GM18951 (cell line): ENCODE data around the gene COL23A1.

Experiments
- POLR2A ChIP-seq: IDR thresholded peaks from 4 replicates; pipeline ENCODE4 v1.6.1; 2011; ENCODE audit warnings: mild to moderate bottlenecking; ENCODE audit not compliant: insufficient read length, insufficient read depth; ENCODE audit errors: extremely low read depth
- in situ Hi-C: fragments of 300-500 bp; cut with MboI; formaldehyde crosslinking; loops from one replicate; pipeline ENCODE4 v1.12.0; 2022; ENCODE audit warnings: low sequenced_read_pairs, mixed read lengths, inconsistent platforms; ENCODE audit not compliant: unreplicated experiment

The COL23A1 gene

GRCh38 chr5:178423901-178424809 lies 166.0 kb downstream of the COL23A1 start:
- TF ChIP-seq POLR2A, result no peak
- in situ Hi-C loops, result no loop called here

GRCh38 chr5:178423431-178423830 lies 166.8 kb downstream of the COL23A1 start:
- no peak for TF ChIP-seq POLR2A
- in situ Hi-C loops, result no loop called here

DNA sequence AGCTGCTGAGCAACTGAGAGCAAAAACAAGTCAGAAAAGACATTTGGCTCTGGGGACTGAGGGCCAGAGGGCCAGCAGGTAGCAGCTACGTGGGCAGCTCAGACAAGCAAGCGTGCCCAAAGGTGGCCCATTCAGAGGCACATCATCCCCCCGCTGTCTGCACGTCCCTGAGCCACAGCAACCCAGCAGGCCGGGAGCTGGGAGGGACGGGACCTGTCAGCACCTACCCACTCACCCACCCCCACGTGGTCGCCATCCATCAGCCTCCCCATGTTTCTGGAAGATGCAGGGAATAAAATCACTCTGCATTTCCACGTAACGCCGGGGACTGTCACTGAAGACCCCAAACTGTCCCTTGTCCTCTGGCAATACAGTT lies 167.8 kb downstream of the COL23A1 start:
- no peak for TF ChIP-seq POLR2A
- in situ Hi-C loops, result no loop called here

DNA sequence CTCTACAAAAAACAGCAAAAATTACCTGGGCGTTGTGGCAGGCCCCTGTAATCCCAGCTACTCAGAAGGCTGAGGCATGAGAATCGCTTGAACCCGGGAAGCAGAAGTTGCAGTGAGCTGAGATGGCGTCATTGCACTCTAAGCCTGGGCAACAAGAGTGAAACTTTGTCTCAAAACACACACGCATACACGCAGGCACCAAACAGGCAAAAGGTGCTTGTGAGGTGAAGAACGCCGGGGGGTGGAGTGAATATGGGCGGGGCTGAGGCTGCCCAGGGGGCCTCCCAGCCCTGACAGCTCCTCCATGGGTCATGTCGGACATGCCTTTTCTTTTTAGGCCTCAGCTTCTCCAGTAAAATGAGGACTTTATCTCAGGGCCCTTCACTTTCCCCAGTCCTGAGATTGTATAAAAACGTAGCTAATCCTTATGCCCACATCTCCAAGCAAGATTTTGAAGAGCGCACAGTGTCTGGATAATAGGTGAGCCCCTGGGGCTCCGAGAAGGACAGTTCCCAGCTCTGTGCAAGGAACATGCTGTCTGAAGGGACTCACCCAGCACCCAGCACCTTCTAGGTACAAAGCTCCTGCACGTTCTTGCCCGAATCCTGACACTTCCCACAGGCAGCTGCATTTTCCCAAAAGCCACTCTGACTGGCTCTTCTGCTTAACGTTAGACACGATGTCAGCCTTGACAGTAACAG lies 168.3 kb downstream of the COL23A1 start:
- in situ Hi-C loops, result no loop called here
- TF ChIP-seq POLR2A, result no peak

DNA sequence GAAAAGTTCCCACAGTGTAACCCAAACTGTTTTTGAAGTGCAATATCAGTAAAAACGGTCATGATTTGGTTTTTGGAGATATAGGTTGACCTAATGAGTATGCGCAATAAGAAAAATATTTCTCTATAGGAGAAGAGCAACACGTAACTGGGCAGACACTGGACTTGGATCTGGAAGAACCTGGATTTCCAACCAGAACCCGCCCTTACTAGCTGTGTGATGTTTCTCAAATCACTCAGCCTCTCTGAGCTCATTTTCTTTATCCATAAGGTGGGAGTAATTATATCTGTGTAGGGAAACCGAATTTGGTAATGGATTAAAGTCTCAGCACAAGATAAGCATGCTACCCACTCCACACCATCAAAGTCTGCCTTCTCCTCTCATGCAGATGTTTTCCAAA lies 169.1 kb downstream of the COL23A1 start:
- no peak for TF ChIP-seq POLR2A
- in situ Hi-C loops, result no loop called here

- in situ Hi-C loops, result no loop called here
- TF ChIP-seq POLR2A, result no peak
Observed at GRCh38 chr5:178420354-178420781, 169.8 kb downstream of the COL23A1 start.

DNA sequence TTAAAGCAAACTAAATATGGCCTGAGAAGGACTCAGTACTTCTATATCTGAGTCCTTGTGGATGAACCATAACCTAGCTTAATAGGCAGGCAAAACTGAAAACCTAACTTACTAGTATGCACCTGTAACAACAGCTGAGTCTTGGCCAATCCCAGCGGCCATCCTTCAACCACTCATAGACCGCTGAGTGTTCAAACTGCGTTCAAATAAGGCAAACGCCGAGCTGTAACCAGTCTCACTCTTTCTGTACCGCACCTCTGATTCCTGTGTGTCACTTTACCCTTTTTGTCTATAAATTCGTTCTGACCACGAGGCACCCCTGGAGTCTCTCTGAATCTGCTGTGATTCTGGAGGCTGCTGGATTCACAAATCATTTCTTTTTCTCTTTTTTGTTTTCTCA lies 170.5 kb downstream of the COL23A1 start:
- in situ Hi-C loops, result no loop called here
- no peak for TF ChIP-seq POLR2A

DNA sequence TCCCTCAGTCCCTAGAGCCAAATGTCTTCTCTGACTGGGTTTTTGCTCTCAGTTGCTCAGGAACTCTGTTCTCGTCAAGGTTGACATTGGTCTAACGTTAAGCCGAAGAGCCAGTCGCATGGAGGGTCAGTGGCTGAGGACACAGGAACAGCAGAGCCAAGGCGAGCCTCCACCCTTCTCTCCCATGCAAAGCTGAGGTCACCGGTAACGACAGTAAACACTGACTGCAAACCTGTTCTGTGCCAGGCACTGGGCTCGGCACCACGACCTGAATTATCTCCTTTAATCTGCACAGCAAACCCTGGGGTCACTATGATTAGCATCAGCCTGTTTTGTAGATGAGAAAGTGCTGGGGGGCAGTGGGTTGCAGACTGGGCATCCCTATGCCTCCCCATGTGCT lies 171.0 kb downstream of the COL23A1 start:
- no peak for TF ChIP-seq POLR2A
- in situ Hi-C loops, result no loop called here

GRCh38 chr5:178418471-178419010 lies 171.7 kb downstream of the COL23A1 start:
- in situ Hi-C loops, result no loop called here
- no peak for TF ChIP-seq POLR2A

- in situ Hi-C loops, result no loop called here
Observed at GRCh38 chr5:178418031-178418430, 172.2 kb downstream of the COL23A1 start.

DNA sequence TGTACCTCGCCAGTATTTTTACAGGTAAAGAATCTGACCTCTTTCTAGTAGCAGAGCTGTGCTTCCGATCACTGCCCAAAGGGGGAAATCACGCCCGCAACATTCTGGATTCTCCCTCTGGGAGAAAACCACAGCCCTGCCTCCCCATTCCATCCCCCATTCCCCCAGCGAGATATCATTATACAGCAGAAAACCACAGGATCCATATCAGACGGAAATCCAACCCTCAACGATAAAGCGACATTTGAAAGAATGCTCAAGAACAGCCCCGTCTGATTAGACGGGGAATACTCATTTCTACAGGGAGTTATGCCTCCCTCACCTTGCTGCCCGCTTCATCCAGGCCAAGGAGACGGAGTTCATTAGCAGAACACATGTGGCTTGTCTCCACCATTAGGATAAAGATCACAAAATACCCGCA lies 172.8 kb downstream of the COL23A1 start:
- no peak for TF ChIP-seq POLR2A
- in situ Hi-C loops, result no loop called here

More at GRCh38 chr5:178418031-178418430, 172.2 kb downstream of the COL23A1 start:
- no peak for TF ChIP-seq POLR2A

DNA sequence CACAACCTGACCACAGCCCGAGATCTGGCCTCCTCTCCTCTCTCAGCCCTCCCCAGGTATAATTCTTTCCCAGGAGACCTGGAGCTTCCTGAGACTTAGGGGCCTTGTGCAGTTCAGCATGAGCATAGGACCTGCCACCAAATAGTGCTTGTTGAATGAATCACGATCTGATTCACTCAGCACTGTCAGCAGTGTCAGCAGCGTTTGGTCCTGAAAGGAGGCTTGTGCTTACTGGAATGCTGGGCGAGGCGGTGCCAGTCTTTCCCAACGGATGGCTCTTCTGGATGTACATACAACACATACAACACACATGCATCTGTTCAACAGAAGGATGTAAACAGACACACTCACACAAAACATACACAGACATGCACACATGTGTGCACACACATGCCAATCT lies 173.3 kb downstream of the COL23A1 start:
- in situ Hi-C loops, result no loop called here

GRCh38 chr5:178416206-178416882 lies 173.8 kb downstream of the COL23A1 start:
- no peak for TF ChIP-seq POLR2A
- in situ Hi-C loops, result no loop called here

More for the DNA sequence above, 173.3 kb downstream of the COL23A1 start:
- no peak for TF ChIP-seq POLR2A
